Prostate gland (tissue), 2 donors: ENCODE measurements around the gene TECPR2.

Experiments used
- POLR2A ChIP-seq: fragments of 450-650 bp; IDR thresholded peaks from one replicate; pipeline ENCODE4 v1.6.1; 2016; ENCODE audit warnings: antibody characterized with exemption, mild to moderate bottlenecking
- POLR2AphosphoS5 ChIP-seq: sonication (generic); formaldehyde crosslinking; IDR thresholded peaks from one replicate; pipeline ENCODE4 v1.6.1; 2017; ENCODE audit warnings: antibody characterized with exemption
- TF ChIP-seq, protein P1 (sequence below), 4 experiments: fragments of 200-600 bp in 2 of 4; fragments of 450-650 bp in 2 of 4; sonication (generic) in 2 of 4; IDR thresholded peaks; 1 replicate in 3 of 4; 2 replicates in 1 of 4; pipeline ENCODE4 v1.5.1; 2016 to 2019; ENCODE audit warnings: antibody characterized with exemption in 4 of 4, mild to moderate bottlenecking in 2 of 4, moderate library complexity in 2 of 4

DNA sequence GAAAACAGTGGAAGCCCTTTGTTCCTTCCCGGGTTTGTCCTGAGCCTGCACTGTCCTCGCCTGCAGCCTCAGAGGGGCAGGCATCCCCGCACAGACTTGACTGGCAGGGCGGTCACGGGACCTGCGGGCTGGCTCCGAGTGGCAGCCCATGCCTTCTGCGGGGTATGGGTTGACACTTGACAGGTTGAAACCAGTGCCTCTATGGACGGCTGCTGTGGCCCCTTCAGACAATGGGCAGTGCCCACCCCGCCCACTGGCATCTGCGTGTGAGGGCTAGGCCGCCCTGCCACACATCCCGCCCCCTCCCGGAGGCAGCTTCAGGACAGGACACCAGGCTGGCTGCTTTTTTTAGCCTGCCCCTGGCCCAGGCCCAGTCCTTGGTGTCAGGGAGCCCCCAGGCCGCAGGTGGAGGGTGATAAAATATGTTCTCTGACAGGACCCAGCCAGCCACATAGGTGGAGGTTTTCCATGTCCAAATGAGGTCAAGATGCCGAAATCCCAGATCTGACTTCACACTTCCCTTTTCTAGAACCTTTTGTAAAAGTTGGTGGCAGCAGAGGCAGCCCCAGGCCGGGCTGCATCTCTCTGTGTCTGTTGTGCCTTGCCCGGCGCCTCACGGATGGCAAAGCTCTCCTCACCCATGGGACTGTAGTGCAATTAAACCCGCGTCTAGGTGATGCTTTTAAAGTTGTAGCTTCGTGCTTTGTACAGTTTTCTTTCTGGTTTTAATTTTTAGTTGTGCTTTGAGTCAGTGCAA lies 136.8 kb downstream of the TECPR2 start:
- no peak for TF ChIP-seq POLR2AphosphoS5
- TF ChIP-seq, protein P1, sequence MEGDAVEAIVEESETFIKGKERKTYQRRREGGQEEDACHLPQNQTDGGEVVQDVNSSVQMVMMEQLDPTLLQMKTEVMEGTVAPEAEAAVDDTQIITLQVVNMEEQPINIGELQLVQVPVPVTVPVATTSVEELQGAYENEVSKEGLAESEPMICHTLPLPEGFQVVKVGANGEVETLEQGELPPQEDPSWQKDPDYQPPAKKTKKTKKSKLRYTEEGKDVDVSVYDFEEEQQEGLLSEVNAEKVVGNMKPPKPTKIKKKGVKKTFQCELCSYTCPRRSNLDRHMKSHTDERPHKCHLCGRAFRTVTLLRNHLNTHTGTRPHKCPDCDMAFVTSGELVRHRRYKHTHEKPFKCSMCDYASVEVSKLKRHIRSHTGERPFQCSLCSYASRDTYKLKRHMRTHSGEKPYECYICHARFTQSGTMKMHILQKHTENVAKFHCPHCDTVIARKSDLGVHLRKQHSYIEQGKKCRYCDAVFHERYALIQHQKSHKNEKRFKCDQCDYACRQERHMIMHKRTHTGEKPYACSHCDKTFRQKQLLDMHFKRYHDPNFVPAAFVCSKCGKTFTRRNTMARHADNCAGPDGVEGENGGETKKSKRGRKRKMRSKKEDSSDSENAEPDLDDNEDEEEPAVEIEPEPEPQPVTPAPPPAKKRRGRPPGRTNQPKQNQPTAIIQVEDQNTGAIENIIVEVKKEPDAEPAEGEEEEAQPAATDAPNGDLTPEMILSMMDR (IDR thresholded peaks at IDR 0.05) = no peak
- TF ChIP-seq POLR2A = no peak
